ENCODE measurements around the gene SULT2A1. TPM values are rescaled to one million over a fixed set of nuclear protein-coding genes. Genes with fewer than 3 reads are reported as not detected.
A peak's percentile ranks its signal among the peaks of the same experiment; 100 is the strongest.
"Not testable (repeated sequence)": the region's sequence is repeated elsewhere in the genome, so short reads cannot be mapped to it uniquely, and the experiment has no call there.

The SULT2A1 gene, protein sequence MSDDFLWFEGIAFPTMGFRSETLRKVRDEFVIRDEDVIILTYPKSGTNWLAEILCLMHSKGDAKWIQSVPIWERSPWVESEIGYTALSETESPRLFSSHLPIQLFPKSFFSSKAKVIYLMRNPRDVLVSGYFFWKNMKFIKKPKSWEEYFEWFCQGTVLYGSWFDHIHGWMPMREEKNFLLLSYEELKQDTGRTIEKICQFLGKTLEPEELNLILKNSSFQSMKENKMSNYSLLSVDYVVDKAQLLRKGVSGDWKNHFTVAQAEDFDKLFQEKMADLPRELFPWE
- total RNA-seq: not detected

DNA sequence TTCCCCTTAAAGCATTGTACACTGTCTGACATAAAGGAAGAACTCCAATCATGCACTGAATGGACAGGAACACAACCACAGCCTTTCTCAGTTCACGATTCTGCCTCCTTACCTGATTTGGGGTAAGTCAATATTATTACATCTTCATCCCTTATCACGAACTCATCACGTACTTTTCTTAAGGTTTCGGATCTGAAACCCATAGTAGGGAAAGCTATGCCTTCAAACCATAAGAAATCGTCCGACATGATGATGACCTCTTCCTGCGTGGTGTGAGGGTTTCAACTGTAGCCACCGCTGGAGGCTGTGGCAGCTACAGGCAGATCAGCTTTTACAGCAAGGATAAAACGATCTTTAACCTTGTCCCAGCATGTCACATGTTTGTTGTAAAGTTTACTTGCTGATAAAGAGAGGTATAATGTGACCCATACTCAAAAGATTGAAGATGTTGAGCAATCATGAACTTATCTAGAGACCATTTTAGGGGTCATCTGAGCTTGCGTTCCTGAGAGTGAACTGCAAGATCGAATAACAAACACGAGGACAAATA lies at the start of gene SULT2A1:
Gene SULT2A1 (minus strand): TSS at position 306 of the 550 bp plus-strand sequence. CDS start 58 bp downstream, at position 248.
- TF ChIP-seq CTCF (IDR thresholded peaks at IDR 0.05): no peak
- Mint-ChIP-seq H3K27ac (no peak within 1 kb of the TSS), H3K4me1 (ENCODE audit: low read depth) (no peaks in the 10 kb centered on the region), H3K36me3 (ENCODE audit: low read depth) (no peaks in the 10 kb centered on the region), H3K4me3 (no peak within 1 kb of the TSS), H3K27me3 (peaks cover 12% of the 10 kb centered on the region), H3K9me3 (no peaks in the 10 kb centered on the region)
- ChIA-PET CTCF (interaction anchor here (0.8 to 1.5 kb wide), 2 partner anchors 17 to 23 kb away, joined by 3 to 4 read pairs; no protein-coding TSS in a partner anchor), POLR2A (no interaction called here)
- intact Hi-C loops (cut with micrococcal nuclease): no loop called here
- no peak for ATAC-seq
- no peak for DNase-seq

- H3K27me3 Mint-ChIP-seq; intact Hi-C loops (cut with micrococcal nuclease); H3K4me1 Mint-ChIP-seq (ENCODE audit: low read depth); H3K4me3 Mint-ChIP-seq; H3K27ac Mint-ChIP-seq; CTCF ChIA-PET; POLR2A ChIA-PET; H3K9me3 Mint-ChIP-seq; H3K36me3 Mint-ChIP-seq (ENCODE audit: low read depth); ATAC-seq: not testable (repeated sequence)
- DNase-seq: peak; percentile 1
Measured at GRCh38 chr19:47928581-47928980, 42.5 kb upstream of the SULT2A1 start.

GRCh38 chr19:47920107-47920506 lies 34.0 kb upstream of the SULT2A1 start:
- CTCF ChIA-PET; H3K4me1 Mint-ChIP-seq (ENCODE audit: low read depth); H3K4me3 Mint-ChIP-seq; H3K27ac Mint-ChIP-seq; H3K36me3 Mint-ChIP-seq (ENCODE audit: low read depth); intact Hi-C loops (cut with micrococcal nuclease); DNase-seq; H3K9me3 Mint-ChIP-seq; ATAC-seq; H3K27me3 Mint-ChIP-seq; POLR2A ChIA-PET: not testable (repeated sequence)
- peak; percentile 56 for TF ChIP-seq CTCF (IDR thresholded peaks at IDR 0.05)

GRCh38 chr19:47910191-47910590 lies 24.1 kb upstream of the SULT2A1 start:
- H3K27ac Mint-ChIP-seq; H3K4me1 Mint-ChIP-seq (ENCODE audit: low read depth); CTCF ChIA-PET; ATAC-seq; H3K4me3 Mint-ChIP-seq; H3K27me3 Mint-ChIP-seq; H3K36me3 Mint-ChIP-seq (ENCODE audit: low read depth); DNase-seq; POLR2A ChIA-PET; intact Hi-C loops (cut with micrococcal nuclease); H3K9me3 Mint-ChIP-seq: not testable (repeated sequence)

DNA sequence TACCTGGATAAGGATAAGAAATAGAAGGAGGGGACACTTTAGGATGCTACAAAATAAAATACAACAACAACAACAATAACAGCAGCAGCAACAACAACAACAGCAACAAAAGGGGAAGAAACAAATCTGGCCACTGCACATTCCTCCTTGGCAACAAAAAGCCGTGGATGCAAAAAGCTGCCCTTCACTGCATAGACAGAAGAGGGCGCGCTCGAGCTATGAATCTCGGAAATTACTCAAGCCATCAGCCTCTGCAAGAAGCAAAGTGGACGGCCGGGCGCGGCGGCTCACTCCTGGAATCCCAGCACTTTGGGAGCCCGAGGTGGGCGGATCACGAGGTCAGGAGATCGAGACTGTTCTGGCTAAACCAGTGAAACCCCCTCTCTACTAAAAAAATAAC lies 23.2 kb upstream of the SULT2A1 start:
- H3K36me3 Mint-ChIP-seq (ENCODE audit: low read depth); CTCF ChIA-PET; H3K4me3 Mint-ChIP-seq; intact Hi-C loops (cut with micrococcal nuclease); H3K27me3 Mint-ChIP-seq; POLR2A ChIA-PET; H3K4me1 Mint-ChIP-seq (ENCODE audit: low read depth); H3K27ac Mint-ChIP-seq; ATAC-seq; H3K9me3 Mint-ChIP-seq: not testable (repeated sequence)
- TF ChIP-seq CTCF (IDR thresholded peaks at IDR 0.05): peak; percentile 51
- peak; percentile 89 for DNase-seq

DNA sequence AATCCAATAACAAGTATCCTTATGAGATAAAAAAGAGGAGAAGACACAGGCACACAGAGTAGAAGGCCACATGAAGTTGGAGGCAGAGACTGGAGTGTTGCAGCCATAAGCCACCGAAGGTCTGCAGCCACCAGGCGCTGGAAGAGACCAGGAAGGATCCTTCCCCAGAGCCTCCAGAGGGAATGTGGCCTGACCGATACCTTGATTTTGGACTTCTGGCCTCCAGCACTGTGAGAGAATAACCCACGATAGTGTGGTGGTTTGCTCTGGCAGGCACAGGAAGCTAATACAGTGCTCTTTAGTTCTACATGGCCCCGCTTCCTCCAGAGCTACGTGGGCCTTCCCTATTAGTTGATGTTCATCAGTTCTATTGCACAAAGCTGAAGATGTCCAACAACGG lies 15.3 kb upstream of the SULT2A1 start:
- Mint-ChIP-seq H3K9me3 (no peaks in the 10 kb centered on the region), H3K27me3 (peaks cover 13% of the 10 kb centered on the region), H3K4me3 (no peak overlapping the region), H3K36me3 (ENCODE audit: low read depth) (no peaks in the 10 kb centered on the region), H3K4me1 (ENCODE audit: low read depth) (no peaks in the 10 kb centered on the region), H3K27ac (no peak overlapping the region)
- POLR2A ChIA-PET: no interaction called here
- intact Hi-C loops (cut with micrococcal nuclease): no loop called here
- no peak for TF ChIP-seq CTCF (IDR thresholded peaks at IDR 0.05)
- ATAC-seq: no peak
- CTCF ChIA-PET: no interaction called here
- no peak for DNase-seq

Measured in activated CD8-positive, alpha-beta T cell treated with anti-CD3 and anti-CD28 coated beads for 36 hours (primary cell).